Activated T-cell treated with anti-CD3 and anti-CD28 coated beads, Interleukin-2, amount 50 U/mL, for 4 hours (primary cell): Measurements from ENCODE around the gene TECTA. TPM values are rescaled to one million over a fixed set of nuclear protein-coding genes. Genes with fewer than 3 reads are reported as not detected.
A peak's percentile ranks its signal among the peaks of the same experiment; 100 is the strongest.

Experiments used
- ATAC-seq, 2 donors: fragments of 200-7000 bp; cut with Tn5 transposase; one replicate each; pipeline ENCODE4 v1.10.0; 2021
- DNase-seq: peaks from one replicate; pipeline ENCODE4 v3.0.0-alpha.2; 2020
- H3K27me3 Mint-ChIP-seq: one replicate; pipeline ENCODE4 v1.8.0; 2021; ENCODE audit warnings: low read depth, mixed read lengths
- H3K36me3 Mint-ChIP-seq: one replicate; pipeline ENCODE4 v1.8.0; 2022; ENCODE audit warnings: mixed read lengths; ENCODE audit not compliant: insufficient read depth
- H3K4me1 Mint-ChIP-seq: one replicate; pipeline ENCODE4 v1.8.0; 2021; ENCODE audit warnings: low read depth, mixed read lengths
- H3K4me3 Mint-ChIP-seq: one replicate; pipeline ENCODE4 v1.8.0; 2021; ENCODE audit warnings: mild to moderate bottlenecking, moderate library complexity, mixed read lengths
- H3K9me3 Mint-ChIP-seq: one replicate; pipeline ENCODE4 v1.8.0; 2021; ENCODE audit warnings: mixed read lengths
- total RNA-seq, 3 donors: library from RNA; stranded (reverse); gene quantifications; one replicate each; pipeline ENCODE4 v1.2.1, GENCODE V29; 2021

The TECTA gene
- total RNA-seq, 3 donors from 2014 or later, result 0.11 to 0.20 (median 0.11) TPM

DNA sequence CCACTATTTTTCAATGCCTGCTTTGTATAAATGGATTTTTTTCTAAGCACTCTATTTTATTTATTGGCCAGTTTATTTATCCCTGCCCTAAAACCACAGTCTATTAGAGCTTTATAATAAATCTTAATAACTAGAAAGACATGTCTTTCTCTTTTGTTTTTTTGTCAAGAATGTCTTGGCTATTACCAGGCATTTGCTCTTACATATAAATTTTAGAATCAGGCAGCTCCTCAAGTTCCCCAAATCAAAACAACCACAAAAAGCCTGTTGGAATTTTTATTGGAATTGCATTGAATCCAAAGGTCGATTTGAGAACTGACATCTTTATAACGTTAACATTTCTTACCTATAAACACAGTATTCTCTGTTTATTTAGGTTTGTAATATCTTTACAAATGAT lies 105.8 kb downstream of the TECTA start:
- Mint-ChIP-seq H3K4me1 (no peaks in the 10 kb centered on the region), H3K4me3 (no peak overlapping the region), H3K36me3 (no peaks in the 10 kb centered on the region), H3K27me3 (peaks cover 14% of the 10 kb centered on the region), H3K9me3 (no peaks in the 10 kb centered on the region)
- ATAC-seq (no peak), DNase-seq (no peak)

DNA sequence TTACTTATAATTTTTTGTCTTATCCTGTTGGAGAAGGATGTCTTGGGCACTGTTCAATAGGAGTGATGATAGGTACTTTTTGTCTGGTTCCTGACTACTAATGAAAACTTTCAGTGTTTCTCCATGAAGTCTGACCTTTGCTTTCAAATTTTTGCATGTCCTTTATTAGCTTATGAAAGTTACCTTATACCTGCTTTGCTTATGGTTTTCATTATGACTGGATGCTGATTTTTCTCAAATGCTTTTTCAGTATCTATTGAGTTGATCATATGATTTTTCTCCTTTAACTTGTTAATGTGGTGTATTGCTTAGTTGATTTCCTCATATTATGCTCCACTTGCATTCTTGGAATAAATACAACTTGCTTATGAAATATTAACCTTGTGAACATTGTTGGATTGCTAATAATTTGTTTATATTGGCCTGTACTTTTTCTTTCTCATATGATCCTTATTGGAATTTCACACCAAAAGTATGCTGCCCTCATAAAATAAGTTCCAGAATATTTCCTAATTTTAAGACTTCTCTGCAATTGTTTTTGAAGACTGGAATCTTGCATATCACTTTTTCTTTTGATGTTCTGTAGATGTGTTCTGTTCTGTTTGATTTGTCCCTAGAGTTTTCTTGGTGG lies 106.6 kb downstream of the TECTA start:
- no peak for ATAC-seq
- no peak overlapping the region for H3K4me3 Mint-ChIP-seq
- no peak for DNase-seq
- no peaks in the 10 kb centered on the region for H3K36me3 Mint-ChIP-seq
- peaks cover 20% of the 10 kb centered on the region for H3K27me3 Mint-ChIP-seq
- H3K9me3 Mint-ChIP-seq, result no peaks in the 10 kb centered on the region
- H3K4me1 Mint-ChIP-seq, result no peaks in the 10 kb centered on the region

DNA sequence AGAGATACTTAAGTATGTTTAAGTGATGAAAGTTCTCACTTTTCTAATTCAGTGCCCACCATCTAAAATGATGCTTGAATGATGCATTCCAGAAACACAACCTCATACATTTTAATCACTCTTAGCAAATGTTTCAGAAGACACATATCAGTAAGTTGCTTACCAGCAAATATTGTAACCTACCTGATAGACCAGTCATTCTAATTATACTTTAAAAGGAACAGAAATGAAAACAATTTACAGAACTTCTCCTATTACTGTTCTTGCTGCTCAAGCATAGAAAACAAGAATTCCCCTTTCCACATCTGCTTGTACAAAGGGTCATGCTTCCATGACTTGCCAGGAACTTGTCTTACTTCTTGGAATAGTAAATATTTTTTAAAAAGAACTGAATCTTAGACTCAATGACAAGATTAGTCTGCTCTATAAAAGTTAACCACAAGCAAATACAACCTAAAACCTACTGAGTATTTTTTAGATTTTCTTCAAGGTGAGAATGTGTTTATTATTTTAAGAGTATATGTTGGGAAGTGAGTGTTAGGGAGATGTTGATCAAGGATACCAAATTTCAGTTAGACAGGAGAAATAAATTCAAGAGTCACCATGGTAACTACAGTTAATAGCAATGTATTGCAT lies 109.5 kb downstream of the TECTA start:
- Mint-ChIP-seq H3K36me3 (no peaks in the 10 kb centered on the region), H3K4me1 (no peaks in the 10 kb centered on the region), H3K4me3 (no peak overlapping the region), H3K9me3 (no peaks in the 10 kb centered on the region), H3K27me3 (peaks cover 36% of the 10 kb centered on the region)
- no peak for DNase-seq
- no peak for ATAC-seq

DNA sequence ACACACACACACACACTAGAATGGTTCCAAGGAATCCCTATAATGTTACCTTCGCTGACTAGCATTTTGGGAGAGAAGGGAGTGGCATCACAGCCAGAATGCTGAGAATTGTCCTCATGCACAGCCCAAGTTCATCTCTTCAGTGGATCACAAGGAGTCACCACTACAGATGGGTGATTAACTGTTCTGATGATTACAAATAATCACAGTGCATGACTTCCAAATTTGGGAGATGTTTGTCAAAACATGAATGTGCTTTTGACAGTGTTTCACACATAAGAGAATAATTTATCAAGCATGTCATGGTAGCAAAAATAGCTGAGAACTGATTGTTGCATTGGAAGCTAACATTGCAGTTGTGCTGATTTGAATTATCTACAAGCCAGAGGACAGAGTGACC lies 110.6 kb downstream of the TECTA start:
- Mint-ChIP-seq H3K4me1 (no peaks in the 10 kb centered on the region), H3K4me3 (no peak overlapping the region), H3K27me3 (peaks cover 36% of the 10 kb centered on the region), H3K36me3 (no peaks in the 10 kb centered on the region), H3K9me3 (no peaks in the 10 kb centered on the region)
- DNase-seq (no peak), ATAC-seq (no peak)

DNA sequence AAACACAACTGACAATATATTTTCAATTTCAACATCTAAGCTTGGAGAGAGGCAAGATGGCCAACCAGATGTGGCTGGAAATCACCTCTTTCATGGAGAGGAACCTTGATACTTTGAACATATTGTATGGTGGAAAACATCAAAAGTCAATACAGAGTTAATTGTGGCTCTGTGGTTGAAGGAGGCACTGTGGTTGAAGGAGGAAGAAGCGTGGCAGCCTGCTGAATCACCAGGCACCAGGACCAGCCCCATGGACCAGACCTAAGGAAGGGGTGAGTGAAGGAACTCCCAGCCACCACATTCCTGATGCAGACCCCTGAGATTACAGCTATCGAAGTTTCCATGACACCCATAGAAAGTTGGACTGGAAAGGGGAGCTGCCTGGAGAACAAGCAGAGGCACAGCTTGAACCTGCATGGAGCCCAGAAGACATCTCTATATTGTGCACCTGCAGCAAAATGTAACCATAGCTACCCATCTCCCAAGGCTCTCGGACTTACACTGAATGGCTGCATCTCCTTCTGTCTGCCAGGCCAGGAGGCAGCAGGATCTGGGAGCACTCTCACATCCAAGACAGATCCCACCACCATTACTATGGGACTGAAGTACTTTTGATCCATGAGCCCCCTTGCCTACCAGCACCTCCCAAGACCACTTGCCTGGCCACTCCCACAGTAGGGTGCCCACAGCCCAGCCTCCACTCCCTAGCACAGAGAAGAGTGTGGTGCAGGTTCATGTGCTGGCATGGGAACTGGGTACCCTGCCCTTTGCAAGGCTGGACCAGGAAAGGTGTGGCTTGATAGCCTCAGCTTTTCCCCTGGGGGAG lies 111.7 kb downstream of the TECTA start:
- Mint-ChIP-seq H3K9me3 (no peaks in the 10 kb centered on the region), H3K4me3 (no peak overlapping the region), H3K4me1 (no peaks in the 10 kb centered on the region), H3K36me3 (no peaks in the 10 kb centered on the region), H3K27me3 (peaks cover 38% of the 10 kb centered on the region)
- no peak for ATAC-seq
- DNase-seq, result no peak

DNA sequence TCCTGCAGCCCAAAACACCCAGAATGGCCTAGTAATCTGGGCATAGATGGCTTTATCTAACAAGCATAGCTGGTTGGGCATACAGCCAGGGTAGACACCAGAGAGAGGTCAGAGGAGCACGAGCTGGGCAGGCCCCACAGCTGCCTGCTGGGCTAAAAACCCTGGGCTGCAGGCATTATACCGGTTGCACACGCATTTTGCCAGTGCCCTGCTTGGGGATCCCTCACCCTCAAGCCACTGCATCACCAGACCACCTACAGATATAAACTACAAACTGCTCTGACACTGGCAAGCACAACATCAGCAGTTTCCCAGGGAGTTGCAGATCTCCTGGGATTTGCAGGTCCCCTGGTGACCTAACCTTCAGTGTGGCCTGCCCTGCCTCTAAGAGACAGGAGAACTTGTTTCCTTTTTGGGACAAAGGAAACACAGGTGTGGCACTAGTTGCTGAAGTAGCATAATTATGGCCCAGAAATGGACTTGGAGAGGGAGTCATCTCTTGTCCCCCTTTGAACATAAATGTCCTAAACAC lies 112.4 kb downstream of the TECTA start:
- DNase-seq (no peak), ATAC-seq (no peak)
- Mint-ChIP-seq H3K27me3 (peaks cover 38% of the 10 kb centered on the region), H3K36me3 (no peaks in the 10 kb centered on the region), H3K4me3 (no peak overlapping the region), H3K4me1 (no peaks in the 10 kb centered on the region), H3K9me3 (no peaks in the 10 kb centered on the region)

DNA sequence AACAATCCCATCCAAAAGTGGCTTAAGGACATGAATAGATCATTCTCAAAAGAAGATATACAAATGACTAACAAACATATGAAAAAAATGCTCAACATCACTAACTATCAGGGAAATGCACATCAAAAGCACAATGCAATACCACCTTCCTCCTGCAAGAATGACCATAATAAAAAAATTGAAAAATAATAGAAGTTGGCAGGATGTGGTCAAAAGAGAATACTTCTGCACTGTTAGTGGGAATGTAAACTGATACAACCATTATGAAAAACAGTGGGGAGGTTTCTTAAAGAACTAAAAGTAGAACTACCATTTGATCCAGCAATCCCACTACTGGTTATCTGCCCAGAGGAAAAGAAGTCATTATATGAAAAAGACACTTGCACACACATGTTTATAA lies 113.8 kb downstream of the TECTA start:
- no peak for DNase-seq

DNA sequence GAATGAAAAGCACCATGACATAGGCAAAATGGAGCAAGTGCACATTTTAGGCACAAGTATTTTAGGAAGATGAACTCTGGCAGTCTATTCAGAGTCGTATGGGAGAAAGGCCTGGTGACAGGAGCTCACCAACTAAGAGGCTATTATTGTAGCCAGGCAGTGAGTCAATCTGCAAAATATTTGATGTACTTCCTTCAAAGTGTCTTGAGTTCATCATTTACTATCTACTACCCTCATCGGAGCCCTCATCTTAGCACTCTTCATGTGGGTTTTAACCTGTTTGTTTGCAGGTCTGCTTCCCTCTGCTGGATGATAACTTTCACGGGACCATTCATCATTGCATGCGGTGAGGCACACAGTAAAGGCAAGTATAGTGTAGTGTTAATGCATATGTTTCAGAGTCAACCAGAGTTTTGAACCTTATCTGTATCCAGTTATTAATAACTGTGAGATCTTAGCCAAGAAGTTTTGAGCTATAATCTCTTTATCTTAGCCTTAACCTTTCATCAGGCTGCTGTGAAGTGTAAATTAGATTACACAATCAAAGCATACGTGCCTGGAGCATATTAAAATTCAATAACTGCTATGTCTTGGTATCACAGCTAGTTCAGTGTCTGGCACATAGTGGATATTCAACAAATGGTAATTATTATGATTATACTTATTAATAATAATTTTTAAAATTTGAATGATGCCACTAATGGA lies 120.6 kb downstream of the TECTA start:
- no peak overlapping the region for H3K4me3 Mint-ChIP-seq
- H3K4me1 Mint-ChIP-seq, result no peaks in the 10 kb centered on the region
- no peak for DNase-seq
- ATAC-seq, result no peak
- H3K27me3 Mint-ChIP-seq, result peaks cover 13% of the 10 kb centered on the region
- no peaks in the 10 kb centered on the region for H3K36me3 Mint-ChIP-seq
- H3K9me3 Mint-ChIP-seq, result no peaks in the 10 kb centered on the region

More for the DNA sequence above, 113.8 kb downstream of the TECTA start:
- H3K27me3 Mint-ChIP-seq, result peaks cover 33% of the 10 kb centered on the region
- no peak for ATAC-seq
- no peak overlapping the region for H3K4me3 Mint-ChIP-seq
- H3K9me3 Mint-ChIP-seq, result no peaks in the 10 kb centered on the region
- no peaks in the 10 kb centered on the region for H3K36me3 Mint-ChIP-seq
- H3K4me1 Mint-ChIP-seq, result no peaks in the 10 kb centered on the region

DNA sequence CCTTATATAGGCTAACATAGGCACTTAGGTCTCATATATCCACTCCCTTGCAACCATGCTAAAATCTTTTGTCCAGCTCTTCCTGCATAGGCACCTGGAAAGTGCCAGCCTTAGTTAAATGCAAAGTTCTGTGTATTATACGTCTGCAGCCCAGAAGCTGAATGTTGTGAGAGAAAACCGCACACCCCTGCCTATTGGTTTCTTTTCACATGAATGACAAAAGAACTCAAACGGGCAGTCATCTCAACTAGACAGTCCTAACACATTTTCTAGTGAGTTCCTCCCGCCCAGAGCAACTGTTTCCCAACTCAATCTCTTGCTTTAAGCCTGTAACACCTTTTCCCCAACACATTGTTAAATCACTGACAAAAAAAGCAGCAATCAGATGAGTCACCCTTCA lies 122.1 kb downstream of the TECTA start:
- ATAC-seq, result no peak
- Mint-ChIP-seq H3K4me1 (no peaks in the 10 kb centered on the region), H3K27me3 (peaks cover 16% of the 10 kb centered on the region), H3K9me3 (peaks cover 7% of the 10 kb centered on the region), H3K4me3 (no peak overlapping the region), H3K36me3 (no peaks in the 10 kb centered on the region)
- DNase-seq, result no peak

DNA sequence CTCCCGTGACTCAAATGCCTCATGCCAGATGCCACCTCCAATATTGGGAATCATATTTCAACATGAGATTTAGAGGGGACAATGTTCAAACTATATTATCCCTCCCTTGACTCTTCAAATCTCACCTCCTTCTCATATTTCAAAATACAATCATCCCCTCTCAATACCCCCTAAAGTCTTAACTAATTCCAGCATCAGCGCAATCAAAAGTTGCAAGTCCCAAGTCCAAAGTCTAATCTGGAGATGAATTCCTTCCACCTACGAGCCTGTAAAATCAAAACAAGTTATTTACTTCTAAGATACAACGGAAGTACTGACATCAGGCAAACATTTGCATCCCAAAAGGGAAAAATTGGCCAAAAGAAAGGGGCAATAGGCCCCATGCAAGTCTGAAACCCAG lies 124.3 kb downstream of the TECTA start:
- Mint-ChIP-seq H3K4me3 (no peak overlapping the region), H3K9me3 (peaks cover 7% of the 10 kb centered on the region), H3K4me1 (no peaks in the 10 kb centered on the region), H3K27me3 (peaks cover 22% of the 10 kb centered on the region), H3K36me3 (no peaks in the 10 kb centered on the region)
- DNase-seq (no peak), ATAC-seq (no peak)

DNA sequence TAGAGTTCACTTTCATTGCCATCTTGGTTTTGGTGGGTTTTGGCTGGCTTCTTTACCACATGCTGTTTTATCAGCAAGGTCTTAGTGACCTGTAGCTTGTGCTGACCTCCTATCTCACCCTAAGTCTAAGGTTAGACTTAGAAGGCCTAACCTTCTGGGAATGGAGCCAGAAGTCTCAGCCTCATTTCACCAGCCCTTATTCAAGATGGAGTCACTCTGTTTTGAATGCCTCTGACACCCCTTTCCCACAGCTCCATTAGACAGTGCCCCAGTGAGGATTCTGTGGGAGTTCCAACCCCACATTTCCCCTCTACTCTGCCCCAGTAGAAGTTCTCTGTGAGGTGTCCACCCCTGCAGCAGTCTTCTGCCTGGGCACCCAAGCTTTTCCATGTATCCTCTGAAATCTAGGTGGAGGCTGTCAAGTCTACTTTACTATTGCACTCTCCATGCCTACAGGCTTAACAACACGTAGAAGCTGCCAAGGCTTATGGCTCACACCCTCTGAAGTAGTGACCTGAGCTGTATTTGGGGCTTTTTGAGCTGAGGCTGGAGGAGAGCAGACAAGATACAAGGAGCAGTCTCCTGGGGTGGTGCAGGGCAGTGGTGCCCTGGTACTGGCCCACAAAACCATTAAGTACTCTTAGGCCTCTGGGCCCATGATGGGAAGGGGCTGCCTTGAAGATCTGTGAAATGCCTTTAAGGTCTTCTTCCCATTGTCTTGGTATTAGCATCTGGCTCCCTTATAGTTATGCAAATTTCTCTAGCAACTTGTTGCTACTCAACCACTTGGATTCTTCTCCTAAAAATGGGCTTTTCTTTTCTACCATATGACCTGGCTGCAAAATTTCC lies 125.6 kb downstream of the TECTA start:
- Mint-ChIP-seq H3K4me3 (no peak overlapping the region), H3K36me3 (no peaks in the 10 kb centered on the region), H3K4me1 (no peaks in the 10 kb centered on the region), H3K9me3 (peaks cover 7% of the 10 kb centered on the region), H3K27me3 (peaks cover 24% of the 10 kb centered on the region)
- no peak for DNase-seq
- ATAC-seq, result peak in 1 of 2 donors; percentile 18

DNA sequence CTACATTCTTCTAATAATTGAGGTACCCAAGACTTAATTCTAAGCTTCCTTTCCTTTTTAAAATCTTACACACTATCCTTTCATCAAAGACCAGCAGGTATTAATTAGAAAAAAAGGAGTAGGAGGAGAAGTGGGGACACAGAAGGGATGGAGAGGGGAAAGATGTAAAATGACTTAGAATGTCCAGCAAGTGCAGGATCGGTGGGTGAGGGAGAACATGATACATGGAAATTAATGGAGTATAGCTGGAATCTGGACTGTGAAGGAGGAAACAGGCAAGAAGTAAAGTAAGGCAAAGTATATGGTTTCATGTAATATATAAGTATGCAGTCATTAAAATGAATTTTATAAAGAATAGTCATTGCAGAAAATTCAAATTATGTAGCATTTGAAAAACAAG lies 127.8 kb downstream of the TECTA start:
- Mint-ChIP-seq H3K4me3 (no peak overlapping the region), H3K27me3 (peaks cover 28% of the 10 kb centered on the region), H3K4me1 (no peaks in the 10 kb centered on the region), H3K9me3 (peaks cover 7% of the 10 kb centered on the region), H3K36me3 (no peaks in the 10 kb centered on the region)
- ATAC-seq, result no peak
- DNase-seq, result no peak

DNA sequence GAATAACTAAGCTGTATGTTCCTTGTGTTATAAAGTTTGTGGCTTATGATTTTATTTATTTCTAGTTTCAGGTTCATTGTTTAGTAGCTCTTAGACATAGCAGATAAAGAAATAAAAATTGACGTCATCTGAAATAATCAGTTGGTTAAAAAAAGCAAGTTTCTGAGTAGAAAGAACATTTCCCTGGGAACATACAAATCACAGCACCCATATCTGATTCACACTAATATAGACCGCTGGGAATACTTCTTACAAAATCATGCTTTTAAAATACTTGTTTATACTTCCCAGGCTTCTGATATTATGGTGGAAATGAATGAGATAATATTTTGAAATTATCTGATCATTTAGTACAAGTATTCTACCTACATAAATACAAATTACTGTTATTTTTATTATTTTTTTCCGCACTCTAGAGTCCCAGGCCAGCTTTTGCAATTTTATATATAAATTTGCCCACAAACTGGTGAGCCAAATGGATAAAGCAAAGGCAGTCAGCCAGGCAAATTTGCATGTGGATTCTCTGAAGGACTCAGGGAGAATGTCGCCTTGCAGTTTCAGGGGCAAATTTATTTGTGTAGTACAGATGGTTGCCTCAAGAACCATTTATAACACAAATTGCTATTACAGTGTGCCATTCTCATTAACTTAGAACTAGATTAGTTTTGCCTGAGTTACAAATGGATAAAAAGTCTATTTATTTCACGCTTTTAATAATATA lies 128.6 kb downstream of the TECTA start:
- ATAC-seq, result no peak
- H3K27me3 Mint-ChIP-seq, result peaks cover 36% of the 10 kb centered on the region

More for the DNA sequence above, 128.6 kb downstream of the TECTA start:
- Mint-ChIP-seq H3K9me3 (peaks cover 7% of the 10 kb centered on the region), H3K36me3 (no peaks in the 10 kb centered on the region), H3K4me3 (no peak overlapping the region), H3K4me1 (no peaks in the 10 kb centered on the region)
- no peak for DNase-seq
